Panc1 (cell line): Measurements from ENCODE around the gene COL23A1.

Experiments
- CTCF ChIP-seq: fragments of 450-650 bp; IDR thresholded peaks from 2 replicates; pipeline ENCODE4 v1.5.1; 2017; ENCODE audit warnings: mild to moderate bottlenecking
- POLR2AphosphoS5 ChIP-seq: IDR thresholded peaks from 2 replicates; pipeline ENCODE4 v1.6.1; 2012; ENCODE audit warnings: mild to moderate bottlenecking, low read depth, low read length, moderate library complexity
- REST ChIP-seq, 2 experiments: IDR thresholded peaks; 2 replicates each; pipeline ENCODE4 v1.6.1; 2011 to 2012; ENCODE audit warnings: low read depth in 2 of 2, control low read depth in 1 of 2, low read length in 1 of 2, mild to moderate bottlenecking in 1 of 2, moderate library complexity in 1 of 2; ENCODE audit not compliant: insufficient read depth in 1 of 2

GRCh38 chr5:178377583-178378270 lies 212.5 kb downstream of the COL23A1 start:
- TF ChIP-seq CTCF = no peak
- TF ChIP-seq POLR2AphosphoS5 = no peak
- no peak for TF ChIP-seq REST (IDR thresholded peaks at IDR 0.05; ENCODE audit: insufficient read depth in 1 of 2, low read depth in 2 of 2, low read length in 1 of 2)
